Measurements from ENCODE around the gene BUB1B. TPM values are rescaled to one million over a fixed set of nuclear protein-coding genes. Genes with fewer than 3 reads are reported as not detected.
"Not testable (repeated sequence)": the region's sequence is repeated elsewhere in the genome, so short reads cannot be mapped to it uniquely, and the experiment has no call there.

The BUB1B gene
- polyA plus RNA-seq, 1 of the 3 experiments (the other 2 are of a cell fraction) = 12.6 TPM

GRCh38 chr15:40114218-40114617, 46.7 kb upstream of the BUB1B start (continued):
- TF ChIP-seq YY1 (IDR thresholded peaks at IDR 0.05; ENCODE audit: low read depth) (no peak), SMC3 (IDR thresholded peaks at IDR 0.05; ENCODE audit: low read depth, low read length) (no peak), IRF3 (IDR thresholded peaks at IDR 0.05; ENCODE audit: low read depth, low read length) (no peak), NFIC (IDR thresholded peaks at IDR 0.05; ENCODE audit: borderline replicate concordance) (no peak), RAD21 (IDR thresholded peaks at IDR 0.05; ENCODE audit: low read length) (no peak), FOSL2 (IDR thresholded peaks at IDR 0.05; ENCODE audit: borderline replicate concordance, low read depth) (no peak)

GRCh38 chr15:40115106-40115505, 45.8 kb upstream of the BUB1B start:
- H2AFZ ChIP-seq (ENCODE audit: low read depth); H3K79me2 ChIP-seq (ENCODE audit: insufficient read depth); H3K36me3 ChIP-seq (replicated peaks in 1 of 2; ENCODE audit: control insufficient read depth in 1 of 2, insufficient read depth in 2 of 2, low read length in 1 of 2); H3F3A ChIP-seq (replicated peaks; ENCODE audit: insufficient read depth); H3K4me3 ChIP-seq (ENCODE audit: low read depth in 2 of 2, low read length in 1 of 2); H3K4me2 ChIP-seq; DNase-seq; H4K20me1 ChIP-seq (ENCODE audit: insufficient read depth); H3K9ac ChIP-seq; H3K27ac ChIP-seq (ENCODE audit: low read depth in 2 of 2, low read length in 1 of 2); H3K4me1 ChIP-seq (ENCODE audit: control insufficient read depth in 1 of 2, insufficient read depth in 2 of 2, low read depth in 1 of 2, low read length in 1 of 2); H3K9me3 ChIP-seq; H3K9me2 ChIP-seq: not testable (repeated sequence)
- H3K27me3 ChIP-seq (ENCODE audit: insufficient read depth) = peaks cover 22% of the 10 kb centered on the region; the same call in 1 of the 2 replicates
- ChIA-PET POLR2A (interaction anchor here (0.8 kb wide), 1 partner anchor 10 kb away, joined by 3 read pairs; no protein-coding TSS in a partner anchor), CTCF (interaction anchor here (0.9 to 4.6 kb wide), 2 partner anchors 10 to 160 kb away, joined by 3 to 43 read pairs; no protein-coding TSS in a partner anchor)
- WGBS (ENCODE audit: low lambda C conversion rate) = 81% methylated on average over 8 of the region's 14 CpGs

GRCh38 chr15:40115670-40116093, 45.2 kb upstream of the BUB1B start:
- DNase-seq = no peak
- no peaks in the 10 kb centered on the region for H4K20me1 ChIP-seq (ENCODE audit: insufficient read depth)
- POLR2A ChIA-PET = no interaction called here
- H3K27ac ChIP-seq (ENCODE audit: low read depth in 2 of 2, low read length in 1 of 2) = no peak overlapping the region
- no peak for TF ChIP-seq ZBTB33 (IDR thresholded peaks at IDR 0.05; ENCODE audit: borderline replicate concordance, low read depth)
- no peak for TF ChIP-seq RFX5 (IDR thresholded peaks at IDR 0.05; ENCODE audit: low read length)
- no peak for TF ChIP-seq PBX3 (IDR thresholded peaks at IDR 0.05)
- TF ChIP-seq FOSL2 (IDR thresholded peaks at IDR 0.05; ENCODE audit: borderline replicate concordance, low read depth) = no peak
- no peak for TF ChIP-seq POLR2AphosphoS5 (IDR thresholded peaks at IDR 0.05; ENCODE audit: low read depth, low read length)
- no peak for TF ChIP-seq TCF12 (IDR thresholded peaks at IDR 0.05)
- no peak for TF ChIP-seq EZH2phosphoT487 (IDR thresholded peaks at IDR 0.05; ENCODE audit: borderline replicate concordance, low read depth)
- no peak for TF ChIP-seq NFIC (IDR thresholded peaks at IDR 0.05; ENCODE audit: borderline replicate concordance)
- no peak for TF ChIP-seq NRF1 (IDR thresholded peaks at IDR 0.05; ENCODE audit: low read depth, low read length)
- no peak for TF ChIP-seq EP300 (IDR thresholded peaks at IDR 0.05; ENCODE audit: borderline replicate concordance in 1 of 2, low read depth in 1 of 2, low read length in 1 of 2)
- TF ChIP-seq GATA2 (CRISPR knock-in tag; IDR thresholded peaks at IDR 0.05) = no peak
- no peak for TF ChIP-seq IRF3 (IDR thresholded peaks at IDR 0.05; ENCODE audit: low read depth, low read length)
- no peak for TF ChIP-seq SIN3A (IDR thresholded peaks at IDR 0.05; ENCODE audit: borderline replicate concordance, low read depth, low read length)
- no peaks in the 10 kb centered on the region for H3K4me1 ChIP-seq (ENCODE audit: control insufficient read depth in 1 of 2, insufficient read depth in 2 of 2, low read depth in 1 of 2, low read length in 1 of 2)
- no peak overlapping the region for H3K4me3 ChIP-seq (ENCODE audit: low read depth in 2 of 2, low read length in 1 of 2)
- no peak overlapping the region for H2AFZ ChIP-seq (ENCODE audit: low read depth)
- no peak overlapping the region for H3K9ac ChIP-seq
- no peaks in the 10 kb centered on the region for H3F3A ChIP-seq (replicated peaks; ENCODE audit: insufficient read depth)
- H3K27me3 ChIP-seq (ENCODE audit: insufficient read depth) = peaks cover 22% of the 10 kb centered on the region; the same call in 1 of the 2 replicates
- no peaks in the 10 kb centered on the region for H3K9me2 ChIP-seq
- 81% methylated on average over 8 of the region's 8 CpGs for WGBS (ENCODE audit: low lambda C conversion rate)
- CTCF ChIA-PET = interaction anchor here (4.6 kb wide), 1 partner anchor 11 kb away, joined by 43 read pairs; no protein-coding TSS in a partner anchor
- H3K36me3 ChIP-seq (replicated peaks in 1 of 2; ENCODE audit: control insufficient read depth in 1 of 2, insufficient read depth in 2 of 2, low read length in 1 of 2) = no peaks in the 10 kb centered on the region
- no peak overlapping the region for H3K4me2 ChIP-seq
- no peaks in the 10 kb centered on the region for H3K9me3 ChIP-seq
- H3K79me2 ChIP-seq (ENCODE audit: insufficient read depth) = no peaks in the 10 kb centered on the region
